Gastrocnemius medialis (tissue), 4 donors: ENCODE data around the gene RBM19.

Experiments
- CTCF ChIP-seq, 5 experiments: fragments of 450-650 bp in 3 of 5; fragments of 200-600 bp in 2 of 5; sonication (generic) in 2 of 5; IDR thresholded peaks in 4 of 5; conservative IDR thresholded peaks in 1 of 5; 1 replicate in 4 of 5; 2 replicates in 1 of 5; pipeline ENCODE4 v1.5.1; 2016 to 2019; ENCODE audit warnings: antibody characterized with exemption in 5 of 5, mild to moderate bottlenecking in 3 of 5, moderate library complexity in 3 of 5
- POLR2A ChIP-seq, 2 donors: fragments of 450-650 bp; IDR thresholded peaks; one replicate each; pipeline ENCODE4 v1.6.1; 2017; ENCODE audit warnings: antibody characterized with exemption in 2 of 2, mild to moderate bottlenecking in 2 of 2, moderate library complexity in 2 of 2

- TF ChIP-seq CTCF (IDR thresholded peaks at IDR 0.05 in 4 of 5, conservative IDR thresholded peaks at IDR 0.05 in 1 of 5) = no peak
- TF ChIP-seq POLR2A (IDR thresholded peaks at IDR 0.05) = no peak
These were observed 37.2 kb upstream of the RBM19 start for GRCh38 chr12:114003286-114003685.
